Occipital lobe (tissue), 2 donors: ENCODE results near the gene TSEN54. TPM values are rescaled to one million over a fixed set of nuclear protein-coding genes. Genes with fewer than 3 reads are reported as not detected.
A peak's percentile ranks its signal among the peaks of the same experiment; 100 is the strongest.

Source experiments
- DNase-seq: peaks from one replicate; lab custom pipeline; 2025; lab: John Stamatoyannopoulos, UW
- total RNA-seq: library from RNA; depleted of rRNA; stranded (reverse); fragments of >200 nt; gene quantifications from one replicate; pipeline ENCODE4 v1.2.3, GENCODE V29; 2014

TSEN54 gene
- total RNA-seq, 1 donor from 2014 or later: 8.1 TPM

DNA sequence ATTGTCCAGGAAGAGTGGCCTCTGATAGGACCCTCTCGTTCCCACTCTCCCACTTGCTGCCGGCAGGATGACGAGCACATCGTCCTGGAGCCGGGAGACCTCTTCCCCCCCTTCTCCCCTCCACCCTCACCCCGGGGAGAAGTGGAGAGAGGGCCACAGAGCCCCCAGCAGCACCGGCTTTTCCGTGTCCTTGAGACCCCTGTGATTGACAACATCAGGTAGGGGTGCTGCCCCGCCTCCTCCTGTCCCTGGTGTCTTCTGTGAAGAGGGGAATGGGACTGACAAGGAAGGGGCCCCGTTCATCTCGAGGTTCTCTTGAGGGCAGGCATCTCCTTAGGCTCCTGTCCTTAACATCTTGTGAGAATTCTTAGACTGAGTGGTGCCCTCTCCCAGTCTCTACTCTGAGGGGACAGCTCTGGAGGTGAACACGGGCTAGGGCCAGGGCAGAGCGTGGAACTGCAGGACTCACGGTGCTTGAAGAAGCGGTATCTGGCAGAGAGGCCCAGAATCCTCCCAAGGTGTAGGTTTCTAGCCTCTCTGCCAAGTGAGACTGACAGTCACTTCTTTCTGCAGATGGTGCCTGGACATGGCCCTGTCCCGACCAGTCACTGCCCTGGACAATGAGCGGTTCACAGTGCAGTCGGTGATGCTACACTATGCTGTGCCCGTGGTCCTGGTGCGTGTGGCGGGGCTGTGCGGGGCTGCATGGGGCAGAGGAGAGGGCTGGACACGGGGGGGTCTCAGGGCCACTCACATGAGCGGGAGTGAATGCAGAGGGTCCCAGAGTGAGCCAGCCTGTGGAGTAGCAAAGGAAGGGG, 27.4 kb upstream of the TSEN54 start:
- DNase-seq: no peak

DNA sequence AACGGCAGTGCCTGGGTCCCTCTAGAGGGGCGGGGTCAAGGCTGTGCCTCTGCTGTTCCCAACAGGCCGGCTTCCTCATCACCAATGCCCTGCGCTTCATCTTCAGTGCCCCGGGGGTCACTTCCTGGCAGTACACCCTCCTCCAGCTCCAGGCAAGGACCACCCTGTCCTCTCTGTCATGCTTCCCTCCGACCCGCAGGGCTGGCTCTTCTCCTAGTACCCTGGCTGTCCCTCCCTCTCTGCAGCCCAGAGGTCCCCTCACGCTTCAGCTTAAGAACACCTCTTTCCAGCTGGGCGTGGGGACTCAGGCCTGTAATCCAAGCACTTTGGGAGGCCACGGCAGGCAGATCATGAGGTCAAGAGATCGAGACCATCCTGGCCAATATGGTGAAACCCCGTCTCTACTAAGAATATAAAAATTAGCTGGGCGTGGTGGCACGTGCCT, 26.8 kb upstream of the TSEN54 start:
- no peak for DNase-seq

DNA sequence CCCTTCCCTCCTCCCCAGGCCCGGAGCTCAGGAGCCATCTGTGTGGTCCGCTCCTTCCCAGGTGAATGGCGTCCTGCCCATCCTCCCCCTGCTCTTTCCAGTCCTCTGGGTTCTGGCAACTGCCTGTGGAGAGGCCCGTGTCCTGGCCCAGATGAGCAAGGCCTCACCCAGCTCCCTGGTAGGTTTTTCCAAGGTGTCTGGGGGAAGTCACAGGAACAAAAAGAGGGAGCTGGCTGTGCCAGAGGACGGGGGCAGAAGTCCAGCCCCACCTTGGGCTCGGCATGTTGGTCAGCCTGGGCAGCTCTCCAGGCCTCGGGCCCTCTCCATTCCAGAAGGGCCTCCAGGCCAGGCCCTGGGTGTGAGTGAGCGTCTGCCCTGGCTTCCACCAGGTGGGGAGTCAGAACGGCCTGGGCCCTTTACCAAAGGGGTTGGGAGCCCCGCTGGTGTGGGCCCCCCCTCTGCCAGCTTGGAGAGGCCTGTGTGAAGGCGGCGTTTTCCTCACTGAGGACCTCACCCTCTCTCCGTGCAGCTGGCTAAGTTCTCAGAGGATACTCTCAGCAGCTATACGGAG, 26.1 kb upstream of the TSEN54 start:
- DNase-seq: no peak

DNA sequence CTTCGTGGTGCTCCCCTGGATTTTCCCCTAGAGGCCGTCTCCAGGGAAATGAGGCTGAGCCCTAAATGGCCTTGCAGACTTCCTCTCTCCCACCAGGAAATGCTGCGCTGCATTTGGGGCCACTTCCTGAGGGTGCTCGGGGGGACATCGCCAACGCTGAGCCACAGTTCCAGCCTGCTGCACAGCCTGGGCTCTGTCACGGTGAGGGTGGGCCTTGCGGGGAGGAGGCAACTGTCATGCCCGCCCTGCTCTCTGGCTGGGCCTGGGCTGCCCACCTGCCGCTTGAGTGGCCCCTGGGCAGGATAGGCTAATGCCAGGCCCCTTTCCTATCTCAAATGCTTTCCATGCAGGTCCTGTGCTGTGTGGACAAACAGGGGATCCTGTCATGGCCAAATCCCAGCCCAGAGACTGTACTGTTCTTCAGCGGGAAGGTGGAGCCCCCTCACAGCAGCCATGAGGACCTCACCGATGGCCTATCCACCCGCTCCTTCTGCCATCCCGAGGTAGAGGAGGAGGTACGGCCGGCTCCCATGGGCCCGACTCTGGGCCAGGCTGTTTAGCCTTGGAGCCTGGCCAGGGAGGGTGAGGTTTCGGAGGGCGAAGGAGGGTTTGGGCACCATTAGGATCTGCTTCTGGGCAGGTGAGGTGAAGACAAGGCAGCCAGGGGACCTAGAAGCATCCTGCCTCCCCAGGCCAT, 25.2 kb upstream of the TSEN54 start:
- DNase-seq: no peak

DNA sequence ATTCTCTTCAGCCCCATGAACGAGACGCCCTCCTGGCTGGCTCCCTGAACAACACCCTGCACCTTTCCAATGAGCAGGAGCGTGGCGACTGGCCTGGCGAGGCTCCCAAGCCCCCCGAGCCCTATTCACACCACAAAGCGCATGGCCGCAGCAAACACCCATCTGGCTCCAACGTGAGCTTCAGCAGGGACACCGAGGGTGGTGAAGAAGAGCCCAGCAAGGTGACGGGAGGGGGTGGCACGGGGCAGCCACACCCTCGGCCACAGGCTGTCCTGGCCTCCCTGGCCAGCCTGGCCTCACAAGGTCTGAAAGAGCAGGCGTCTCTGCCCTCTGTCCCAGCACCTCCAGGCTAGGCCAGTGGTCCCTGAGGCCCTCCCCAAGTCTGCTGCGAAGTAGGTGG, 24.6 kb upstream of the TSEN54 start:
- DNase-seq: no peak

DNA sequence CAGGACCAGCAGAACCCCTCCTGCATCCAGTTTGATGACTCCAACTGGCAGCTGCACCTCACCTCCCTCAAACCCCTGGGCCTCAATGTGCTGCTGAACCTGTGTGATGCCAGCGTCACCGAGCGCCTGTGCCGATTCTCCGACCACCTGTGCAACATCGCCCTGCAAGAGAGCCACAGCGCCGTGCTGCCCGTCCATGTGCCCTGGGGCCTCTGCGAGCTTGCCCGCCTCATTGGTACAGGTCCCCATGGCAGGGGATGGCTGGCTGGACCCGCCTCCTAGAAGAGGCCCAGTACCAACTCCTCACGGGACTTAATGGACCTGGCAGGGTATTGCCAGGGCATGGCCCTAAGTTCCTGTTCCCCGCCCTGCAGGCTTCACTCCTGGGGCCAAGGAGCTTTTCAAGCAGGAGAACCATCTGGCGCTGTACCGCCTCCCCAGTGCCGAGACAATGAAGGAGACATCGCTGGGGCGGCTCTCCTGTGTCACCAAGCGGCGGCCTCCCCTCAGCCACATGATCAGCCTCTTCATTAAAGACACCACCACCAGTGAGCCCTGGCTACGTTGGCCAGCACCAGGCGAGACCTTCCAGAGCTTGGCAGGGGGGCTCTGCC, 23.7 kb upstream of the TSEN54 start:
- DNase-seq: no peak

DNA sequence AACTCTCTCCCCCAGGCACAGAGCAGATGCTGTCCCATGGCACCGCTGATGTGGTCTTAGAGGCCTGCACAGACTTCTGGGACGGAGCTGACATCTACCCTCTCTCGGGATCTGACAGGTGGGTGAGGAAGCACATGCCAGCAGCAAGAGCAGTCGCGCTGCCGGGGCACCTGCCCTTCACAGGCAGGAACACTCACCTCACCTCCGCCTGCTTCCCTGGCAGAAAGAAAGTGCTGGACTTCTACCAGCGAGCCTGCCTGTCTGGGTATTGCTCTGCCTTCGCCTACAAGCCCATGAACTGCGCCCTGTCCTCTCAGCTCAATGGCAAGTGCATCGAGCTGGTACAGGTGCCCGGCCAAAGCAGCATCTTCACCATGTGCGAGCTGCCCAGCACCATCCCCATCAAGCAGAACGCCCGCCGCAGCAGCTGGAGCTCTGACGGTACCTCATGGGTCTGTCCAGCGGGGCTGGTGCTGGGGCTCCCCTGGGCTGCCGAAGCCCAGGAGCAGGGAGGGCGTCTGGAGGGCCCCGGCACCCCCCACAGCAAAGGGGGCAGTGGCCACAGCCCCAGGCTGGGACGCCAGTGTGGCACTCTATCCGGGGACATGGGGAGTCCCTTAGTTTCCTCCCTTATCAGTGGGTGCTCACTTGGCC, 22.7 kb upstream of the TSEN54 start:
- no peak for DNase-seq

DNA sequence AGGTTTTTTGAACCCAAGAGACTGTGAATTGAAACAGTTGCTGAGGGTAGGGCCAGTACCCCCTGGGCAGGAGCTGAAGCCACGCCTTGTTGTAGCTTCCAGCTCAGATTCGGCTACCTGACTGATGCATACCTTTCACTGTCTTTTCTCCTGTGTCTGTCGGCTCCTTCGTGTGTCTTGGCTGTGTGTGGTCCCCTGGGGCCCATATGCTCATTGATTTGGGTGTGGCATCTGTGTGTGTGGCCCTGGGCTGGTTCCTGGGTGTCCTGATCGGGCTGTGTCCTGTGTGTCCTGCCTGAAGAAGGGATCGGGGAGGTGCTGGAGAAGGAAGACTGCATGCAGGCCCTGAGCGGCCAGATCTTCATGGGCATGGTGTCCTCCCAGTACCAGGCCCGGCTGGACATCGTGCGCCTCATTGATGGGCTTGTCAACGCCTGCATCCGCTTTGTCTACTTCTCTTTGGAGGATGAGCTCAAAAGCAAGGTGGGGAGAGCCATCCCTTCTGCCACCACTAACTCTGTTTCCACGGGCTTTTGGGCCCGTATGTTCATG, 21.9 kb upstream of the TSEN54 start:
- no peak for DNase-seq

DNA sequence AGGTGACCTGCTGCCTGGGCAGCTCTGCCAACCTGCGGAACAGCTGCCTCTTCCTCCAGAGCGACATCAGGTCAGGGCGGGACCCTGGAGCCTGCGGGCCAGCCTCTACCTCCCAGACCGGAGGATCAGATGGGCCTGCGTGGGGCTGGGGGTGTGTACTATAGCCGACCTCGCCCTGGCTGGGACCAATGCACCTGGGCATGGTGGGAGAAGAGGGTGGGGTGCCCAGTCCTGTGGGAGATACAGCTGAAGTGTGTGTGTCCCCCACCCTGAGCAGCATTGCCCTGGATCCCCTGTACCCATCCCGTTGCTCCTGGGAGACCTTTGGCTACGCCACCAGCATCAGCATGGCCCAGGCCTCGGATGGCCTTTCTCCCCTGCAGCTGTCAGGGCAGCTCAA, 20.3 kb upstream of the TSEN54 start:
- DNase-seq: no peak

DNA sequence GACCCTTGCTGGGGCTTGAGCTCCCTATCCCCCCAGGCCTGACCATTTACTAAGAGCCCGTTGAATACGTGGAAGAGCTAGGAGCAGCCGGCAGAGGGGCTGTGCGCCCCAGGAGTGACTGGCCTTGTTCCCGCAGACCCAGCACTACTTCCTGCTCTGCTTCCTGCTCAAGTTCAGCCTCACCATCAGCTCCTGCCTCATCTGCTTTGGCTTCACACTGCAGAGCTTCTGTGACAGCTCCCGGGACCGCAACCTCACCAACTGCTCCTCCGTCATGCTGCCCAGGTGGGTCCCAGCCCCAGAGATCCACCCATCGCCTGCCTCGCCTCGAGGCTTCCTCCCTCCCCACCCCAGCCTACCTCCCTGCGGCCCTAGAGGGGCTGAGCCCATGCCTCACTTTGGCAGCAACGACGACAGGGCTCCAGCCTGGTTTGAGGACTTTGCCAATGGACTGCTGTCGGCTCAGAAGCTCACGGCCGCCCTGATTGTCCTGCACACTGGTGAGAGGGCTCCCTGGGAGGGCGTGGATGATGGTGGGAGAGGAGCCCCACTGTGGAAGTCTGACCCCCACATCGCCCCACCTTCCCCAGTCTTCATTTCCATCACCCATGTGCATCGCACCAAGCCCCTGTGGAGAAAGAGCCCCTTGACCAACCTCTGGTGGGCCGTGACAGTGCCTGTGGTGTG, 18.1 kb upstream of the TSEN54 start:
- DNase-seq: no peak

DNA sequence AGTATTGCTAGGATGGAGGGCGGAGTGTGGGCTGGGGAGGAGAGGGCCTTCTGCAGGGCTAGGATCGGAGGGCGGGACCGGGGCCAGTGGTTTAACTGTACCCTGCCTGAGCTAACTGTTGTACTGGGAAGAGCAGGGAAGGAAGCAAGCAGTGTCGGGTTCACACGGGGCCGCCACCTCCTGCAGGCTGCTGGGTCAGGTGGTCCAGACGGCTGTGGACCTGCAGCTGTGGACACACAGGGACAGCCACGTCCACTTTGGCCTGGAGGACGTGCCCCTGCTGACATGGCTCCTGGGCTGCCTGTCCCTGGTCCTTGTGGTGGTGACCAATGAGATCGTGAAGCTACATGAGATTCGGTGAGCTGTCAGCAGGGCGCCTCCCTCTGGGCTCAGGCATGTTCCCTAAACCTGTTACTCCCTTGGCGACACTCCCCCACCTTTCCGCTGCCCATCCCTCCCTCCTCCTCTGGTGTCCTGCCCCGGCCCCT, 17.6 kb upstream of the TSEN54 start:
- no peak for DNase-seq

DNA sequence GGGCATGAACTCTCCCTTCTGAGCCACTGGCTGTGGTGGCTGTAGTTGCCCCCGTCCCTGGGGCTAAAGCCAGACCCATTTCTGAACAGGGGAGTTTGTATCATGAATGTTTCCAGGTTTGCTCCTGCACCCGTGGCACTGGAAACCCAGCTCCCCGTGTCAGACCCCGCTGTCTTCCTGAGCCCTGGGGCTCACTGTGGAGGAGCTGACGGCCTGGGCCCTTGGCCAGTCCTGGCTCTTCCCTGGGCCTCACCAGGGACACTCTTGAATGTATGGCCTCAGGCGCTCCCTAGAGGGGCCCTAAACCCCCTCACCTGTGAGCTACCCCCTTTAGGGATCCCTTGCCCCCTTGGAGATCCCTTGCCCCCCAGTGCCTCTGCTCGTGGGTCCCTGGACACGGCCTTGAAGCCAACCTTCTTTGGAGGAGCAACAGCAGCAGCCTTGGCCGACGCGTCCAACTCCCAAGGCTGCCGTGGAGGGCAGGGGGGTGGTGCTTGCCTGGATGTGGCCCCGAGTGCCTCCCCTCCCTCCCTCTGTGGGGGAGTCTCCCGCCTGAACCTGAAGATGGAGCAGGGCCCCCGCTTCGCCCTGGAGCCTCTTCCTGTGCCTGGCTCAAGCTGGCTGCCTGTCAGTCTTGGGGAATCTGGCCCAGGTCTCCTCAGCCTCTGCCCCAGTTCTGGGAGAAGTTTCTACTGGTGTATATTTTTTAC, 16.9 kb upstream of the TSEN54 start:
- DNase-seq: no peak

DNA sequence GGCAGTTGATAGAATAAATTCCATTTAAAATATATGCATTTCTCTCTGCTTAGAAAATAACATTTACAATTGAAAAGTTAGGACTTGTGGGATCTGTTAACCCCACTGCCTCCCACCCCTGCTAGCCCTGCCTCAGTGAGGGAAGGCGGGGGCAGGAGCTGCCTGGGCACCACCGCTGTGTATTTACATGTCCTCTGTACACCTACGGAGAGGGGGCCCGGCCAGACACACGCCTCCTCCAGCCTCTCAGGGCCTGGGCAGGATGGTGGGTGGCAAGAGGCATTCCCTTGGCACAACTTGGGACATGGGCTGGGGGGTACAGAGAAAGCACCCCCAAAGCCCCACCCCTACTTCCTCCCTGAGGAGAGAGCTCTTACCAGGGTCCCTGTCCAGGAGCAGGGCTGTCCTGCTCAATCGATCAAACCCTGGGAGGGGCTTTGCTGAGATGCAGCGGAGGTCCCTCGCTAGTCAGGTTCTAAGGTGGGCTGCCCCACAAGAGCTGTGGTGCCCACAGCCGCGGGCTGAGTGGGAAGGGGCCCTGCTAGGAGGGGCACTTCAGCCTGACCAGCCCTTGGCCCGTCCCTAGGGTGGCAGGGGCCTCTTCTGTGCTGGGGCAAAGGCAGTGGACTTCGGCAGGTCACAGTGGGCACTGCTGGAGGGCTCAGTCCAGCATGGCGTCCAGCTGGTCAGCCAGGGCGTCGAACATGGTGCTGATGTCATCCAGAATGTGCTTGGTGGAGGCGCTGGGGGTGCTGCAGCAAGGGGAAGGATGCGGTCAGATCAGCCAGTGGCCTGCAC, 15.7 kb upstream of the TSEN54 start:
- no peak for DNase-seq

DNA sequence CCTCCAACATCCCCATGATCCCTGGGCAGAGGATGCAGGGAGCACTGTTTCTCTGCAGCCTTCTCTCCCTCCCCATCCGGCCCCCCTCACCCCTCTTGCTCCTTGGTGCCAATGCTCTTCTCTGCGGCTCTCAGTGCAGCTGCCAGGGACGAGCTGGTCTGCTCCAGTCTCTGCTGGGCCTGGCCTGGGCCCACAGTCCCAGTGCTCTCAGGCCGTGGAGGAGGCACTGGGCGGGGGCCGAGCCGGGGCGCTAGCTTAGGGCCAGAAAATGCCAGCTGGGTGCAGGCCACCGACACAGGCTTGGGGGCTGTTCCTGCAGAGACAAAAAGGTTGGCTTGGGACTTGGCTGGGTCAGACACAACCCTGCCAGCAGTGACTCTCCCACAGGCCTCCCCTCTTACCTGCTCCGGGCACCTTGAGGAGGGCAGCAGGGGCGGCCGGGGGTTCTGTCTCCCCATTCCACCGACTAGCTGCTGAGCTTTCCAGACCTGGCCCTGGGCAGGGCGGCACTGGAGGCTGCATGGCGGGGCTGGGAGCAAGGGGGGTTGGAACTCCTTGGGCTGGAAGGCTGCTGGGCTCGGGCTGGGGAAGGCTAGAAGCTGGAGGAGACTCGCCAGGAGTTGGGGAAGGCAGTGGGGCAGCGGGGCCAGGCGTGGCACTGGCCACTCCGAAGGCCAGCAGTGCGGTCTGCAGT, 14.8 kb upstream of the TSEN54 start:
- peak; percentile 39 for DNase-seq

DNA sequence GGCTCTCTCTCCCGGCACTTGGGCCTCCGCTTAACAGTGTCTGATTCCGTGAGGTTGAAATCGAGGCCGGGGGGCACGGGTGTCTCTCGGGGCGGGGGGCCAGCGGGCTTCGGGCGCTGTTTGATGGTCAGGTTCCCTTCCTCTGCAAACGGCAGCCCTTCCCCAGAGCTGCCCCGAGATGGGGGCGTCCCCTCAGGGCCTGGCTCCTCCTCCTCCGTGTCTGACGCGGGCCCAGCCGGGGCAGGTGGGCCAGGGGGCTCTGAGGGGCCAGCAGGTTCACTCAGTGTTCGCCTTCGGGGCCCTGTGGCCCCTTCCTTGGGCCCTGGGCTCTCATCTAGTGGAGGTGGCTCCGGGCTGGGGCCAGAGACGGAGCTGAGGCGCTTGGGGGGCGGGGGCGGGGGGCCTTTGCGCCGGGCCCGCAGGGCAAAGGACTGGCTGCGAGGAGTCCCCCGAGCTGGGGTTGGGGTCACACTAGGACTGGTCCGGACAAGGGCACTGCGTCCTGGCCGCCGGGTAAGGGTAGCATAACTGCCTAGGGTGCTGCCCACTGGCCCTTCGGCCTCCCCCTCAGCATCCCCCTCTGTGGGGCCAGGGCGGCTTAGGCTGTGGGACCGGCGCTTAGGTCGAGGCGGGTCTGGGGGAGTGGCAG, 14.1 kb upstream of the TSEN54 start:
- no peak for DNase-seq

DNA sequence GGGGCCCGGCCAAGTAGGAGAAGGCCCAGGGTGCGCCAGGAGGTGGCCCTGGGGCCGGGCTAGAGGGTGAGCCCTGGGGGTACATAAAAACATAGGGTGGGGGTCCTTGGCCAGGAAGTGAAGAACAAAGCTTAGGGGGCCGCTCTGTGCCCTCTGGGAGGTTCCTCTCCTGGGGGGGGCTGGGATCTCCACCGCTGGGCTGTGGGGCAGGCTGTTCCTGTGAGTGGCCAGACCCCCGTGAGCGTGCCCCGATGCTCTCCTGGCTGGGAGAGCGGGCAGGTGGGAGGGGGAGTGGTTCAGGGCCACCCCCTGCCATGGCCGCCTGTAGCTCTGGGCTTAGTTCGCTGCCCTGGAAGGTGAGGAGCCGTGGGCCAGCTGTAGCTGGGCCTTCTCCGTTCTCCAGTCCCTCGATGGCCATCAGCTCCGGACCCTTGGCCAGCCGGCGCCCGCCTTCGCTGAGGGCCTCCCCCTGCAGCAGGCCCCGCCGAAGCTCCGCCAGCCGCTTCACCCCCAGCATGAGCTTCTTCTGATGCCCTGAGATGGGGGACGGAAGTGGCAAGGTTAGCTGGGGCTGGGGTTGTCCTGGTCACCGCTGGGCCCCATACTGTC, 13.5 kb upstream of the TSEN54 start:
- DNase-seq: no peak

DNA sequence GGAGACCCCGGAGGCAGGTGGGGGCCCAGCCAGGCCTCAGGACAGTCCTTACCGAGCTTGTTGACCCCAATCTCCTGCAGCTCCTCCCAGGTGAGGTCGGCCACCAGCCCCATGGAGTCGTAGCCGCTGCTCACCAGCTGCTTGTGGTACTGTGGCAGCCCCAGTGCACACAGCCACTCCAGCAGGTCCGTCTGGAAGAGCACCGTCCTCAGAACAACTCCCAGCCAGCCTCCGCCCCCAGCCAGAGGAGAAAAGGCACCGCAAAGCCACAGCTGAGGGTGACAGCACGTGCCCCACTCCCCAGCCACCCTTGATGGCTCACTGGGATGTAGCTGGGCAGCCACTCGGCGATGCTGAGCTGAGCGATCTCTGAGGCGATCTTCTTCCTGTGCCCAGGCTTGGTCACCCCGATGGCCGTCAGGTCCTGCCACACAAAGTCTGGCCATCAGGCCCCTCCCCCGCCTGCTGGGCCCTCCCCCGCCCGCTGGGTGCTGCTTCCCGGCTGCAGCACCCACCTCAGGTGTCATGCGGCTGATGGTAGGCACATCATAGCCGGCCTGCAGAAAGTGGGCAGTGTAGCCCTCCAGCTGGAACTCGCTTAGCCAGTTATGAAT, 12.9 kb upstream of the TSEN54 start:
- no peak for DNase-seq
